ENCODE measurements around the gene KMT2C.

KMT2C gene

DNA sequence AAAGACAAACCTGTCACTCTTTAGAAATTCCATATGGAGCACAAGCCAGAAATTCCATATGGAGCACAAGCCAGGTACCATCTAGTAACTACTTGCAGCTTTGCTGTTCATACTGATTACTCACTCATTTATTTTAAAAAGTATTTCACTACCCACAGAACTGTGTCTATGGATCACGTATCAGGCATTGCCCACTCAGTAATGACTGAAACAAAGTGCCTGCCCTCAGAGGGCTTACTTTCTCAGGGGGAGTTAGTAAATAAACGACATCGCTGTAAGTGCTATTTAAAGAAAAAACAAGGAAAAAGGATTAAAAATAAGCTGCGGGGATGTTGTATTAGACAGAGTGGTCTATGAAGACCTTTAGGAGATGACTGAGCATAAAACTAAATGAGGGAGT is 239.4 kb downstream of the KMT2C start:
- TF ChIP-seq ZFX (IDR thresholded peaks at IDR 0.05) = no peak
- TF ChIP-seq, protein P1, sequence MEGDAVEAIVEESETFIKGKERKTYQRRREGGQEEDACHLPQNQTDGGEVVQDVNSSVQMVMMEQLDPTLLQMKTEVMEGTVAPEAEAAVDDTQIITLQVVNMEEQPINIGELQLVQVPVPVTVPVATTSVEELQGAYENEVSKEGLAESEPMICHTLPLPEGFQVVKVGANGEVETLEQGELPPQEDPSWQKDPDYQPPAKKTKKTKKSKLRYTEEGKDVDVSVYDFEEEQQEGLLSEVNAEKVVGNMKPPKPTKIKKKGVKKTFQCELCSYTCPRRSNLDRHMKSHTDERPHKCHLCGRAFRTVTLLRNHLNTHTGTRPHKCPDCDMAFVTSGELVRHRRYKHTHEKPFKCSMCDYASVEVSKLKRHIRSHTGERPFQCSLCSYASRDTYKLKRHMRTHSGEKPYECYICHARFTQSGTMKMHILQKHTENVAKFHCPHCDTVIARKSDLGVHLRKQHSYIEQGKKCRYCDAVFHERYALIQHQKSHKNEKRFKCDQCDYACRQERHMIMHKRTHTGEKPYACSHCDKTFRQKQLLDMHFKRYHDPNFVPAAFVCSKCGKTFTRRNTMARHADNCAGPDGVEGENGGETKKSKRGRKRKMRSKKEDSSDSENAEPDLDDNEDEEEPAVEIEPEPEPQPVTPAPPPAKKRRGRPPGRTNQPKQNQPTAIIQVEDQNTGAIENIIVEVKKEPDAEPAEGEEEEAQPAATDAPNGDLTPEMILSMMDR (conservative IDR thresholded peaks at IDR 0.05) = no peak
- H3K27ac ChIP-seq = no peak overlapping the region

DNA sequence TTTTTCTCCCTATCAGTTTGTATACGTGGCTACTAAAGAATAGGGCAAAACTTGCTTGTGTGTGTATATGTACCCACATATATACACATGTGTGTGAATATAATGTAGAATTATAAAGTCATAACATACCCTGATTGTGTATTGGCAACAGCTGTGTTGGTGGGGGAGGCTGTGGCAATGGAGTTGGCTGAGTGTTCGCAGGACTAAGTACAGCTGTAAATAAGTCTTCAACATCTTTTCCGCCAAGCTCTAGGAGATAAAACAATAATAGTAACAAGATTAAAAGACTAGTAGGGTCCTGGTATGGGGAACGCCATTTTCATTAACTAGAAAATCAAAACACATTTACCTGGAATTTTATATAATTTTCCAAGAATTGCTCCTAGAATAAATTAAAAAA is 241.9 kb downstream of the KMT2C start:
- H3K27ac ChIP-seq = no peak overlapping the region
- TF ChIP-seq, protein P1 (conservative IDR thresholded peaks at IDR 0.05) = no peak
- no peak for TF ChIP-seq ZFX (IDR thresholded peaks at IDR 0.05)

DNA sequence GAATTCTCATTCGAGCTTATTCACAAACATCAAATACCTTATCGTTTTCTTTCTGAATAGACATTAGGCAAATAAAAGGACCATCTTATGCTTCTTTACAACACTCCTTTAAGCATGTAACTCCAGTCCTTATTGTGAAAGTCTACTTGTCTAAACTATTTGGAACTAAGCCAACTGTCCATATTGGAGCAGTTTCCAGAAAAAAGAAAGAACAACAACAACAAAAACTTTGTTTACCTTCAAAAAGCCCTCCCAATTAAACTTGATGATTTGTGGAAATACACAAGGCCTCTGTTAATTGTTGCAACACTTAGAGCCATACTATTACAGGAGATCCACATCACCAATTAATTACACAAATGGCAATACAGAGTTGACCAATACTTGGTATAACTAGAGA is 246.7 kb downstream of the KMT2C start:
- TF ChIP-seq, protein P1 (conservative IDR thresholded peaks at IDR 0.05) = no peak
- no peak for TF ChIP-seq ZFX (IDR thresholded peaks at IDR 0.05)
- no peak overlapping the region for H3K27ac ChIP-seq

DNA sequence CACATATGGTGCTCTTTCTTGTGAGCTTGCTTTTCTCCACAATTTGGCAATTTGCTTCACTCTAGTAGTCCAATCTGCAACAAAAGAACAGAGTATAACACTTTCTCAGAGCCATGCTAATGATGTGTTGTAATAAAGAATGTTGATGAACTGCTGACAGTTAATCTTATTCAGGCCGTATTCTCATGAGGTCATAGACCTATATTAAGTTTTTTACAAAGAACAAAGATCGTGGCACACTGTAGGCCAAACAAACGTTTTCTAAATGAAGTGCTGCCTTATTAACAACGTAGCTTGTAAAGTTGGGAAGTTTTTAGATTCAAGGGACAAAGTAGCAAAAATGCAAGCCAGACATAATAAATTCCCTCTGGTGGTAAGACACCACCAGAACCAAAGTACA is 250.2 kb downstream of the KMT2C start:
- H3K27ac ChIP-seq = no peak overlapping the region
- no peak for TF ChIP-seq ZFX (IDR thresholded peaks at IDR 0.05)
- TF ChIP-seq, protein P1 (conservative IDR thresholded peaks at IDR 0.05) = no peak

DNA sequence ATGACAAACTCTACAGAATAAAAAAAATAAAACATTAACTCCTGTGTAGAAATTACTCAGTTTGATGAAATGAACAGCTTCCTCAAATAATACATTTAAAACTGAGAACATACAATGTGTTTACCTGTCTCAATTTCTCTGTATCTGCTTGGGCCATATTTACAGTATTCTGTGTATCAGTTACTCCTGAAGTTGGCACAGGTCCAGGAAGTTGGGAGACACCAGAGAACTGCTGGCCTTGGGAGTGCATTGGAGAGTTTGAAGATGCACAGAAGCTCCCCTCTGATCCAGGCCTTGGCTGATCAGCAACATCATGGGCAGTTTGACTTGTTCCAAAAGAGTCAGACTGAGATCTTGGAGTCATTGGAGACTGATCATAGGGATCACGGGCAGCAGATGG is 255.2 kb downstream of the KMT2C start:
- H3K27ac ChIP-seq = no peak overlapping the region

DNA sequence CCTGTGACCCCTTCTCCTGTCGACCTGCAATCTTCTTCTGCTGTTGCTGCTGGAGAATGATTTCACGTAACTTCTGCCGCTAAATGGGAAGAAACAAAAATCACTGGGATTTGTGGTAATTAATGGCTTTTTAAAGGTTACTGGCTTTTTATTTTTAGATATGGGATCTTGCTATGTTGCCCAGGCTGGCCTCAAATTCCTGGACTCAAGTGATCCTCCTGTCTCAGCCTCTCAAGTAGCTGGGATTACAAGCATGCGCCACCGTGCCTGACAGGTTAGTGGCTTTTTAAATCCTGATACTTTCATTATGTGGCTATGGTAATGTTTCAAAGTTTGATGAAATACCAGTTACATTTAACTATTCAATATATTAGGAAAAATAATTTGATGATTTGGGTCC is 255.8 kb downstream of the KMT2C start:
- TF ChIP-seq ZFX (IDR thresholded peaks at IDR 0.05) = no peak
- TF ChIP-seq, protein P1 (conservative IDR thresholded peaks at IDR 0.05) = no peak
- no peak overlapping the region for H3K27ac ChIP-seq

More for the DNA sequence above, 255.2 kb downstream of the KMT2C start:
- TF ChIP-seq, protein P1 (conservative IDR thresholded peaks at IDR 0.05) = no peak
- no peak for TF ChIP-seq ZFX (IDR thresholded peaks at IDR 0.05)

DNA sequence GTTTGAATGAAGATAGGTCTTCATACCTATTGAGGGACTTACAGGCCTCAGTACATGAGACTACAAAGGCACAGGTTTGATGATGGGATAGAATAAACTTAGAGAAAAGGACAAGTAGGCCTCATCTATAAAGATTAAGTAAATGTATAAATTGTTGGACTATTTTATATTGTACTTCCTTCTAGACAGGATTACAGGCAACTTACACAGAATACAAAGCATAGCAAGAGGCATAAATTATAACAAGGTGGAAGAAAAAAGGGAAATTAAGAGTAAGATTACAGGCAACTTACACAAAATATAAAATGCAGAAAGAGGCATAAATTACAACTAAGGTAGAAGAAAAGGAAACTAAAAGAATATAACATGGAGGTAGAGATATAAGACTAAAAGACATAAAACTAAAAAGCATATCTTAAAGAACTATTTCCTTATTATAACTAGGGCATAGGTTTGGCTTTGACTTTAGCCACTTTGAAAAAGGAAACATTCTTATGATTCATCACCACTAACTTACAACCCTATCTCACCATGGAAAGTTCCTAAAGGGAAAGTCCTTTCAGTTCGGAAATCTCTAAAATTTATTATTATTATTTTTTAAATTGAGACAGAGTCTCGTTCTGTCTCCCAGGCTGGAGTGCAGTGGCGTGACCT is 257.3 kb downstream of the KMT2C start:
- no peak overlapping the region for H3K27ac ChIP-seq
- TF ChIP-seq, protein P1 (conservative IDR thresholded peaks at IDR 0.05) = no peak
- no peak for TF ChIP-seq ZFX (IDR thresholded peaks at IDR 0.05)
